Small intestine (tissue), 7 donors: Measurements from ENCODE around the gene RTL5. TPM values are rescaled to one million over a fixed set of nuclear protein-coding genes. Genes with fewer than 3 reads are reported as not detected.

Experiments used
- DNase-seq, 2 donors: peaks; one replicate each; pipeline versions ENCODE4 v3.0.0 to v3.0.0-alpha.2; 2013
- FAIRE-seq: peaks from 2 replicates; lab custom pipeline; 2012; peaks lifted over from hg19 to GRCh38; lab: Jason Lieb, UNC
- H3K27ac ChIP-seq, 3 donors: one replicate each; pipeline ENCODE4 v1.5.1; 2013; ENCODE audit warnings: low read length in 2 of 3, mild to moderate bottlenecking in 2 of 3, control low read depth in 1 of 3, inconsistent platforms in 1 of 3, low read depth in 1 of 3, moderate library complexity in 1 of 3
- H3K27me3 ChIP-seq, 3 donors: one replicate each; pipeline ENCODE4 v1.6.1; 2013; ENCODE audit warnings: low read length in 3 of 3, inconsistent platforms in 1 of 3; ENCODE audit not compliant: control insufficient read depth in 3 of 3, insufficient read depth in 3 of 3
- H3K36me3 ChIP-seq, 3 donors: one replicate each; pipeline ENCODE4 v1.6.1; 2013; ENCODE audit warnings: low read length in 3 of 3, inconsistent platforms in 1 of 3, low read depth in 1 of 3, mild to moderate bottlenecking in 1 of 3, moderate library complexity in 1 of 3; ENCODE audit not compliant: control insufficient read depth in 3 of 3, insufficient read depth in 2 of 3
- H3K4me1 ChIP-seq, 3 donors: one replicate each; pipeline ENCODE4 v1.6.1; 2013; ENCODE audit warnings: low read length in 2 of 3, inconsistent platforms in 1 of 3, low read depth in 1 of 3, mild to moderate bottlenecking in 1 of 3, moderate library complexity in 1 of 3; ENCODE audit not compliant: control insufficient read depth in 3 of 3, insufficient read depth in 2 of 3
- H3K4me3 ChIP-seq, 3 donors: one replicate each; pipeline ENCODE4 v1.5.1; 2013; ENCODE audit warnings: low read length in 3 of 3, control low read depth in 1 of 3, inconsistent platforms in 1 of 3, low read depth in 1 of 3, mild to moderate bottlenecking in 1 of 3, moderate library complexity in 1 of 3
- H3K9me3 ChIP-seq, 2 donors: one replicate each; pipeline ENCODE4 v1.6.1; 2013; ENCODE audit warnings: low read depth in 1 of 2, low read length in 1 of 2; ENCODE audit not compliant: control insufficient read depth in 2 of 2, insufficient read depth in 1 of 2
- WGBS, 3 donors: extraction: QIAGEN DNeasy Blood & Tissue Kit; methylation state at CpG; one replicate each; pipeline ENCODE4 v1.1.7; 2013; 5-methylcytosine and 5-hydroxymethylcytosine counted together
- polyA plus RNA-seq, 4 donors: library from polyadenylated mRNA; stranded (reverse) in 3 of 4; unstranded in 1 of 4; fragments of 200-250 nt in 3 of 4; fragments of 120-200 nt in 1 of 4; gene quantifications; one replicate each; pipeline versions ENCODE4 v1.2.1 to v1.2.3, GENCODE V29; 2013
- donor health status: healthy with polysubstance abuse.
- donor health status: control.
- donor health status: control.
- donor health status: Bipolar disorder and iron deficiency.
- donor health status: healthy.

RTL5 gene
- polyA plus RNA-seq, 4 donors, result 0.22 to 4.6 (median 1.1) TPM

- H3K4me1 ChIP-seq, result no peaks in the 10 kb centered on the region
- FAIRE-seq, result no peak
- no peak overlapping the region for H3K27ac ChIP-seq
- DNase-seq, result no peak
- no peaks in the 10 kb centered on the region for H3K27me3 ChIP-seq
- no peaks in the 10 kb centered on the region for H3K36me3 ChIP-seq
- no peak overlapping the region for H3K4me3 ChIP-seq
- no peaks in the 10 kb centered on the region for H3K9me3 ChIP-seq
- 81 to 92% (median 81%) methylated on average over 3 of the region's 3 CpGs for WGBS, 3 donors
These were observed 27.1 kb upstream of the RTL5 start for GRCh38 chrX:72158773-72159172.

GRCh38 chrX:72146527-72146926, 14.8 kb upstream of the RTL5 start:
- Histone ChIP-seq H3K4me1 (no peaks in the 10 kb centered on the region), H3K36me3 (no peaks in the 10 kb centered on the region), H3K9me3 (no peaks in the 10 kb centered on the region), H3K27me3 (no peaks in the 10 kb centered on the region), H3K27ac (no peak overlapping the region), H3K4me3 (no peak overlapping the region)
- FAIRE-seq, result no peak
- 53 to 76% (median 71%) methylated on average over 2 of the region's 2 CpGs for WGBS, 3 donors
- DNase-seq, result no peak

GRCh38 chrX:72145181-72145580, 13.5 kb upstream of the RTL5 start:
- no peak for FAIRE-seq
- Histone ChIP-seq H3K4me3 (no peak overlapping the region), H3K4me1 (no peaks in the 10 kb centered on the region), H3K36me3 (no peaks in the 10 kb centered on the region), H3K9me3 (no peaks in the 10 kb centered on the region), H3K27ac (no peak overlapping the region), H3K27me3 (no peaks in the 10 kb centered on the region)
- WGBS, 3 donors, result 44 to 50% (median 47%) methylated on average over 2 of the region's 2 CpGs
- DNase-seq, result no peak

GRCh38 chrX:72143609-72143907, 11.8 kb upstream of the RTL5 start:
- 68 to 76% (median 71%) methylated on average over 2 of the region's 2 CpGs for WGBS, 3 donors
- Histone ChIP-seq H3K27me3 (no peaks in the 10 kb centered on the region), H3K4me3 (no peak overlapping the region), H3K36me3 (peaks cover 0 to 2% (median 0%) of the 10 kb centered on the region in 3 donors), H3K4me1 (no peaks in the 10 kb centered on the region), H3K27ac (no peak overlapping the region), H3K9me3 (no peaks in the 10 kb centered on the region)
- no peak for DNase-seq
- FAIRE-seq, result no peak

- peak overlapping the region in 1 of 3 donors; percentile 22 for H3K27ac ChIP-seq
- FAIRE-seq (no peak), DNase-seq (no peak)
- 62 to 75% (median 69%) methylated on average over 11 of the region's 11 CpGs for WGBS, 3 donors
- H3K4me1 ChIP-seq, result no peaks in the 10 kb centered on the region
- H3K9me3 ChIP-seq, result no peaks in the 10 kb centered on the region
- H3K36me3 ChIP-seq, result peaks cover 0 to 2% (median 0%) of the 10 kb centered on the region in 3 donors
- H3K4me3 ChIP-seq, result no peak overlapping the region
- H3K27me3 ChIP-seq, result no peaks in the 10 kb centered on the region
These were observed 11.3 kb upstream of the RTL5 start for GRCh38 chrX:72142794-72143608.

- DNase-seq (no peak), FAIRE-seq (no peak)
- Histone ChIP-seq H3K4me1 (no peaks in the 10 kb centered on the region), H3K4me3 (no peak overlapping the region), H3K9me3 (no peaks in the 10 kb centered on the region), H3K27me3 (no peaks in the 10 kb centered on the region), H3K36me3 (peaks cover 0 to 2% (median 0%) of the 10 kb centered on the region in 3 donors), H3K27ac (peak overlapping the region in 1 of 3 donors; percentile 22)
- WGBS, 3 donors, result 47 to 60% (median 58%) methylated on average over 8 of the region's 8 CpGs
These were observed 10.5 kb upstream of the RTL5 start for GRCh38 chrX:72142094-72142793.

GRCh38 chrX:72141372-72142004, 9.8 kb upstream of the RTL5 start:
- Histone ChIP-seq H3K4me1 (no peaks in the 10 kb centered on the region), H3K36me3 (peaks cover 0 to 2% (median 0%) of the 10 kb centered on the region in 3 donors), H3K27ac (no peak overlapping the region), H3K9me3 (no peaks in the 10 kb centered on the region), H3K27me3 (peaks cover 0 to 7% (median 0%) of the 10 kb centered on the region in 3 donors), H3K4me3 (no peak overlapping the region)
- no peak for DNase-seq
- WGBS, 3 donors, result 27 to 47% (median 28%) methylated on average over 4 of the region's 4 CpGs
- no peak for FAIRE-seq

- peaks cover 0 to 8% (median 0%) of the 10 kb centered on the region in 3 donors for H3K27me3 ChIP-seq
- H3K4me3 ChIP-seq, result no peak overlapping the region
- WGBS, 3 donors, result 85 to 94% (median 89%) methylated on average over 7 to 8 of the region's 8 CpGs
- no peaks in the 10 kb centered on the region for H3K9me3 ChIP-seq
- FAIRE-seq (no peak), DNase-seq (no peak)
- H3K27ac ChIP-seq, result no peak overlapping the region
- no peaks in the 10 kb centered on the region for H3K4me1 ChIP-seq
- H3K36me3 ChIP-seq, result peaks cover 0 to 2% (median 0%) of the 10 kb centered on the region in 3 donors
These were observed 7.8 kb upstream of the RTL5 start for GRCh38 chrX:72139538-72139937.
